Activated gamma-delta T cell treated with Interleukin-2 at 50 U/mL for 16 hours (primary cell): ENCODE results near the gene PTPRM.

Experiments
- DNase-seq: peaks from one replicate; pipeline ENCODE4 v3.0.0-alpha.2; 2020

The PTPRM gene

GRCh38 chr18:7764405-7764804 is 197.3 kb downstream of the PTPRM start:
- DNase-seq, result no peak

DNA sequence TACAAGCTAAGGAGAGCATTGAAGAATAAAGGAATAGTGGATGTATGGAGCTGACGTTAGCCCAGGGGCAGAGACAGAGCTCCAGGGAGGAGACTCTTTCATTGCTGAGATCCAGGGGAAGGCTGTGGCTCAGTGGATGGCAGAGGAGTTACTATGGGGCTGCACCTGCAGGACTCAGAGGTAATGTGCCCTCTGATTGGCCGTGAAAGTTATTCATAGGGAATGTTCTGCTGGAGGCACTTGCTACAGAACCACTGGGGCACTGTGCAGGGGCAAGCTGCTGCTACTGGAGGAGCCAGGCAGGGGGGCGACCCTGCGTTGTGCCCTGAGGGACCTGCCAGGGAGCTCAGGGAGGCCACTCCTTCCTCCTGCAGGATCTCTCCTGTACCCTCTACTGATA is 199.2 kb downstream of the PTPRM start:
- no peak for DNase-seq

DNA sequence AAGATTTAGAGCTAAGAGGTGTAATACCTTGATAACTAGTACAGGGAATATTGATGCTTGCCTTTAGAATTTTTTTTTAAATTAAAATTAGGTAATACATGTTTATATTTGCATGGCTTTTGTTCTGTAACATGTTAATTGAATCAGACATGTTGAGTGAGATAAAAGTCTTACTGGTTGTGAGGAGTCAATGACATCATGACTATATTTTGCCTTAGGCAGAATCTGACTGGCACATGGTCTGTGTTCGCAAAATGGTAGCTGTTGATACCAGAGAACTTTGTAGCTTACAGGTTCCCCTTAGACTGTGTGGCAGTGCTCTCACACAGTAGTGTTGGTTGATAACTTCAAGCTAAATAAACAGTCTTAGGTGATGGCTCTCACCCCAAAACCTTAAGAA is 199.7 kb downstream of the PTPRM start:
- no peak for DNase-seq

- no peak for DNase-seq
These were observed 203.8 kb downstream of the PTPRM start for GRCh38 chr18:7770908-7771307.

- DNase-seq, result no peak
These were observed 205.4 kb downstream of the PTPRM start for GRCh38 chr18:7772510-7772888.

GRCh38 chr18:7772951-7773350 is 205.8 kb downstream of the PTPRM start:
- no peak for DNase-seq

DNA sequence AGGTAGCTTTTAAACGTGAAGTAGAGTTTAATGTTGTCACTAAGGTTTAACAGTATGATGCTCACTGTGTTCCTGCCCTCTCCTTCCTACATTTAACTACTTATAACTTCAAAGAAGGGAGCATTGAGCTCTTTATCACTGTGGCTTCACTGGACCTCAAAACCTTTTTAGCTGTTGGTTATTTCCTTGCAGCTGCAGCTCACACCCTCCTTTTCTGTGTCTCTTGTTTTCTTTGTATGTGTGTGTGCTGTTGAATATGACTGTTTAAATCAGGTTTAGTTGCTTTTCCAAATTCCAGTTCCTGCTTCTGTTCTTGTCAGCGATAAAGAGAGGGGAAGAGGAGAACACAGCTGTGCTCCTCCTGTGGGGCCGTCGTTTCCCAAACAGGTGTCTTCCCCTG is 208.0 kb downstream of the PTPRM start:
- no peak for DNase-seq

DNA sequence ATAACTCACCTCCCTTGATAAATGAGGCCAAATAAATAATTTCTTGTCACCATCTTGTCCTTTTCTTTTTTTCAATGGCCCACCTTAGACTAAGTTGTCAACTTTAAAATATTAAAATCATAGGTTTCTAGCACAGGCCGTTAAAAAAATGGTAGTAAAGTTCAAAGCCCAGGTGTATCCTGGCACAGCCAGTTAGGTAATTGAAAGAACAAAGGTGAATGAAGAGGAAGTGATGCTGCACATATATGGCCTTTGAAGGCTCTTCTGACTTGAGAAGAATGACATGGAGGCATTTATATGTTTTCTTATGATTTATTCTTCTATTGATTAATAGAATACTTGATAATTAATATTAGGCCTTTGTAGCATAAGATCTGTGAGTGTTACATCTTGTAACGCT is 208.7 kb downstream of the PTPRM start:
- DNase-seq, result no peak

GRCh38 chr18:7778181-7778580 is 211.1 kb downstream of the PTPRM start:
- DNase-seq, result no peak

DNA sequence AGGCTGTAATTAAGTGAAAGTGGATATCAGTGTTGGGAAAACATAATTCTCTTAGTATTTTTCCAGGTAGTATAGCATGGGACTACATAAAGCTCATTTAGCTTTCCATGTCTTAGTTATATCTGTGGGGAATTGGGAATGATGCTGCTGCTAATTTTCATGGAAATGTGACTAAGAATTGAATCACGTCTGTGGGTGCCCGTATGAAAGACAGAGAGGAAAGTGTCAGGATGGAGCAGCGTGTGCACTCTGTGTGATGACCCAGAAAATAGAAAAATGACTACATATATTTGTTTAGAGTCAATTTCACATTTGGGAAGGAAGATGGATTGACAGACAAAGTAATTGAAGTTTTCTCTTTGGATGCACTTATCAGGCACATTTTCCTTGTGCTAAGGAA is 212.1 kb downstream of the PTPRM start:
- no peak for DNase-seq

DNA sequence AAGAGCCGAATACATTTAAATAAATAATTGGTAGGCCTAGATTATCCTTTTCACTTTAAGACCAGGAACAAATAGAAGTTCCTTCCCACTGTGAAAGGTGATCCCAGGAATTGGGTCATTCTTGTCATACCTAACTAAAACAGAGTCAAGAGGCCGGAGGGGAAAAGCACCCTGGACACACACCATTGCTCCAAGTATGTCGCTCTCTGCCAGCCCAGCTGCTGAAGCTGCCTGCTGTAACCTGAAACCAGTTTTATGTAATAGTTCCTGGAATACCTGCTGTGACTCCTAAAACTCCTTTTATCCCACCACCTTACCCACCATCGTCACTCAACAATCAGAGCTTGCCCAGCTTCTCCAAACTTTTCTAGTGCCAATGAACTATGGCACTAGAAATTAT is 217.1 kb downstream of the PTPRM start:
- DNase-seq, result no peak

- DNase-seq, result no peak
These were observed 219.5 kb downstream of the PTPRM start for GRCh38 chr18:7786569-7786968.

DNA sequence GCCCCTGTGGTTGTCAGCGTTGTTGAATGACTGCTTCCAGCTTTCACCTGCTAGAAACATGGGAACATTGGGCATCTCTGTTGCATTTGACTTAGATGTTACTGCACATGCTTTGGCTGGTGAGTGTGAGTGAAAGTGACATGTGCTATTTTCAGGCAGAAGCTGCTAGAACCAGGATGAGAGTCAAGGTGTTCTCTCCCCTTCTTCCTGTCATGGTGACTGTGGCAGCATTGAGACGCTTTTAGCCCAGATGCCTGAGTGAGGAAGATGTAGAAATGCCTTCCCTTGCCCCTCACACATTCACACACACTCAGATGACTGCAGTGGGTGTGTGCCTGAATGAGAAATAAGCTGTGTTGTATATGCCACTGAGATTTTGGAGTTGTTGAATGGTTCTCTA is 220.2 kb downstream of the PTPRM start:
- no peak for DNase-seq

GRCh38 chr18:7789856-7790552 is 222.9 kb downstream of the PTPRM start:
- no peak for DNase-seq

DNA sequence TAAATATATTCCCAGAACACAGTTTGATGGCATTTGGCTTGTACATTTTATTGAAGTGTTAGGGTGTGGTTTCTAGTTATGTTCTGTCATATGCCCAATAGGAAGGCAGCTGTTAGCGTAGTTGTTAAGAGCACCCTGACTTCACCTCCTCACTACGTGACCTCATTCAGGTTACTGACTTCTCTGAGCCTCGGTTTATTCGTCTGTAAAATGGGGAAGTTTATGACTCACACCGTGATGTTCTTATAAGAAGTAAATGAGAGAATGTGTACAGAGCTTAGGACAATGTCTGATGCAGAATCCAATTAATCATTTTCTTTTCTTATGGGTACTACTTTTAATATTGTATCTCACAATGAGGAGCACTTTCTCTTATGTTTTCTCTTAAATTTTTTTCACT is 226.0 kb downstream of the PTPRM start:
- DNase-seq, result no peak

- no peak for DNase-seq
These were observed 236.9 kb downstream of the PTPRM start for GRCh38 chr18:7803956-7804469.

DNA sequence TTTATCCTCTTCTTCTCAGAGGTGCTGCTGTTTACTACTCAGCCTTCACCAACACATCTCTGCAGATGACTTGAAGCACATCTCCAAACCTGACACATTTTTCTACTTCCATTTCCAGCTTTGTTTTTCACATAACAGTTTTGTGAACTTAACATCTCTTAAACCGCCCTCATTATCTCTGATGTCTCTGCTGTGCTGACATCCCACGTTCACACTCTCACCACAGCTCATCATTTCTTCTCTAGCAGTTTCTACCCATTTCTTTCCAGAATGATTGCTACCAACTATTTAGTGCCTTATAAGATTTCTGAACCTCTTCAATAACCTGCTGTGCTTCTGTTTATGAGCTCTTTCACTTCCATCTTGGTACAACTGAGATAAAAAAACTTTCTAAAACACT is 238.0 kb downstream of the PTPRM start:
- DNase-seq, result no peak

- DNase-seq, result no peak
These were observed 238.8 kb downstream of the PTPRM start for GRCh38 chr18:7805880-7806279.

DNA sequence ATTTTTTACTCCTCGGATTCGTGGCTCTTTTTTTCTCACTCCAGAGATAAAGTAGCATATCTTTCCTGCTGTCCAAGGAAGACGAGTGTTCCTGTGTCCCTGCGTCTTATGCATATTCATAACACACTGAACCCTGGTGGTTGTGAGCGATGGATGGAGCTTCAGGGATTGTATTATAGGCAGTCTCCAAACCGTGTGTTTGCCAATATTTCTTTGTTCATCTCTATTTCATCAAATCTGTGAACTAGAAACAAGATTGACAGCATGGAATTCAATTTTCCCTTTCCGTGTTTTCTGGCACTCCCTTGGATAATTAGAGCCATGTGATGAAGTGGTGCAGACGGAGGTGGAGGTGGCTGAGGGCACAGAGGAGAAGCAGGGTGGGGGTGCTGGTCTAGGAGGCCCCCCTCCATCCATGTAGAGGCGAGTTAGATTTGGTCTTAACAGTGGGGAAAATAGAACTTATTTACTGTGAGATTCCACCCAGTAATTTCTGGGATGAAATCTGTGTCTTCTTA is 240.9 kb downstream of the PTPRM start:
- no peak for DNase-seq

DNA sequence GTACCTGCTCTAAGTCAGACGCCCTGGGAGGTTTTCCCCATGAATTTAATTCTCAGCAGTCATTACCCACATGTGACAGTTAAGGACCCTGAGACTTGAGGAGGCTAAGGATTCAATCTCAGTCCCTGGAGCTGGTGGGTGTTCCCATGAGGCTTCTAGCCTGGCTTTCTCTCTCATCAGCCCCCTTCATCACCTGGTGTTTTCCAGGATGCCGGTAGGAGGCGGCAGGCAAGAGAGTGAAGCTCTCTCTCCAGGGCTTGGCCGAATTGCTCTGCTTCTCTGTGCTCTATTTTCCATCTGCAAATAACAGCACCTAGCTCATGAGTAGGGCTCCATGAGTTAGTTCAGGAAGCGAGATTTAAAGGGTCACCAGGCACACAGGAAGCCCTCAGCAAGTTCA is 241.9 kb downstream of the PTPRM start:
- DNase-seq, result no peak

- DNase-seq, result no peak
These were observed 242.3 kb downstream of the PTPRM start for GRCh38 chr18:7809455-7809854.

DNA sequence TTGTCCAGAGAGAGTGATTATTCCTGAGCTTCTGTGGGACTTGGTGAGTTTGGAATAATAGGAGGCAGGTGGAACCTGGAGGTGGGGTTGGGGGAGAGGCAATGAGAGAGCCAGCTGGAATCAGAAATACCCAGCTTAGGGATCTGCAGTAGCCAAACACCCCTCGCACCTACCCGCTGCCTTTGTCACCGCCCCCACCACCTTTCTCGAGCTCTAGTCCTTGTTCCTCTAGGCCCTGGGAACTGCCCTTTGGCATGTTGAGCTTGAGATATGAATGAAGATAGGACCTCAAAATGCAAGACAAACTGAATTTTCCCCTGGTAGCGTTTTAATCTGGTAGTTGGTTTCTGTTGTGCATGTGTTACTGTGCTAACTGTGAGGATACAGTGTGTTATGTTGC is 242.9 kb downstream of the PTPRM start:
- DNase-seq, result no peak

GRCh38 chr18:7812431-7813063 is 245.4 kb downstream of the PTPRM start:
- no peak for DNase-seq

DNA sequence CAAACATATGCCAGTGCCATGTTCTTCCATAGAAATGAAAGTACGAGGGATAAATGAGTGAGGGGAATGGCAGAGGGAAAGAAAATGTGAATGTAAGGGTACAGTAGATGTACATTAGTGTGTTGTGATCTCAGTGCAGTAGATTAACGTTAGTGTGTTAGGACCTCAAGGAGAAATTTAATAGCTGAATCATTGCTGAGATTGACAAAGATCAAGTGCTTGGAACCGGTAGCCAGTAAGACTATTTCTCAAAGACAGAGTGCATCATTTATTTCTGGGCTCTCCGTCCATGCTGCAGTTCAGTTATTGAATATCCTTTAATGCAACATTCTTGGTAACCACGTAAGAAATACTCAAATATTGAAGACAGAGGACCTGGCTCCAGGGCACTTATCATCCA is 246.0 kb downstream of the PTPRM start:
- no peak for DNase-seq
